GM19023 (cell line): Measurements from ENCODE around the gene ARHGAP32.

Experiments used
- ATAC-seq: cut with Tn5 transposase; IDR thresholded peaks from one replicate; pipeline ENCODE4 v1.9.1; 2021; ENCODE audit warnings: mild to moderate bottlenecking, moderate library complexity; ENCODE audit not compliant: unreplicated experiment

The ARHGAP32 gene

DNA sequence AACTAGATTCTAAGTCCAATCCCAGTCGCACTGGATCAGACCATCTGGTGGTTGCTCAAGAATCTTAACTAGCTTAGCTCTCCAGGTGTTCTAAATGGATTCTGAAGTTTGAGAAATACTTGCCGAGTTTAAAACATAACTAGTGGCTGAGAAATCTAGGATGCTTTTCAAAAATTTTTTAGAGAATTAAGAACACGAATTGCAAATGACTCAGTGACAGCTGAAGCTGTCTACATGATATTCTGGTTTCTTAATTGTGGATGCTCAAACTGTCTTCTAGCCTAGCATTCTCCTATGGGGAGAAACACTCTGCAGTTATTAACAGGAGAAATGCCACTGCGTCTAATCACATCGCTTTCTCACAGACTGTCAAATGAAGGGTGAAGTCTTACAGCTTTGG lies 229.2 kb downstream of the ARHGAP32 start:
- no peak for ATAC-seq

DNA sequence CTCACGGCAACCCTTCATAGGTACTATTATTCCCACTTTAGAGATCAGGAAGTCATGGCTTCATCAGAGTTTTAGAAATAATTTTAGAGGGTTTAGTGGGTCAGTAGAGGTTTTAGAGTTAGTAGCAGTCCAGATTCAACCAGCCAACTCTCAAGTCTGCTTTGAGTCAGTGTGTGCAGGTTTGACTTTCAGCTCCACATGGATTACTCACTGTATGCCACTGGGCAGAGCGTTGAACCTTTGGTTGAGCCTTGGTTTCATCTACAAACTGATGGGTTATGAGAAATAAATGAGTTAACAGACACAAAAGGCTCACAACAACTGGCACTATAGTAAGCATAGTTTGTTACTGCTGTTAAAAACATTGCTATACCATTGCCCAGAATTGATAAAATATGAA lies 230.5 kb downstream of the ARHGAP32 start:
- no peak for ATAC-seq

DNA sequence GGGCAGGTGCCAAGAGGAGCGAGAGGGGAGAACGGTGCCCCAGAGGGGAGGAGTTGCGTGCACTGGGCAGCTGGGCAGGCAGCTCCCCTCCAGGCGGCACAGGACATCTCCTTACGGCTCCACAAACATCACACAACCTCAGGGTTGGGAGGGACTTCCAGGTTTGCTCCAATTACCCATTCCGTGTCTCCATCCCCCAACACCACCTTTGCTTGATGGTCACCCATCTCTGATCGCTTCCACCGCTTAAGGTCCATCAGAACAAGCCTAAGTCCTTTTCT lies 235.0 kb downstream of the ARHGAP32 start:
- ATAC-seq: no peak

DNA sequence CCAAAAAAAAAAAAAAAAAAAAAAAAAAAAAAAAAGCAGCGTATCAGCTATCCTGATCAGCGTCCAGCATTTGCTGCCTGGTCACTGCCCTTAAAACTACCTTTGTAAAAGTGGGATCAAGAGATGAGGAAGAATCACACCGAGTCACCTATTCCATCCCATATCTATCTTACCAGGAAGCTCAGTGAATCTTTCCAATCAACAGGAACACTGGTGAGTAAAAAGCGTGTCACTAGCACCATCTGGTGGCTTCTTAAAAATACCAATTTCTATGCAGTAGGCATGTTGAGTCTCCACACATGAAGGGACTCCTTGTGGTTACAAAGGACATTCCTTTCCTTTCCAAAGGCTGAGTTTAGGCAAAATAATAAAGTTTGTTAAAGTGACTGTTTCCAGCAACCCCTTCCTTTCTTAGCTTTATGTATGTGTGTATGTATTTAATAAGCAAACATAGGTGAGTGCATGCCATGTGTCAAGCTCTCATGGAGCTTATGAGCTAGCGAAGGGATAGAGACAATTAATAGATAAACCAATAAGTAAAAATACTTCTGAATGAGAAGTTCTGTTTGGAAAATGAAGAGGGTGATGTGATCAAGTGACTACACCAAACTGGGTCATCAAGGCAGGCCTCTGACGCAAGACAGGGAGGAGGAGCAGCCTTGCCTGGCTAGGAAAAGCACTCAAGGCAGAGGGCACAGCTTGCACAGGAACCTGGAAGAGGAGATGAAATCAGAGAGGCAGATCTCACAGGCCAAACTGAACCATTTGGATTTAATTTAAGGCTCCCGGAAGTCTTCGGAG lies 235.5 kb downstream of the ARHGAP32 start:
- no peak for ATAC-seq

DNA sequence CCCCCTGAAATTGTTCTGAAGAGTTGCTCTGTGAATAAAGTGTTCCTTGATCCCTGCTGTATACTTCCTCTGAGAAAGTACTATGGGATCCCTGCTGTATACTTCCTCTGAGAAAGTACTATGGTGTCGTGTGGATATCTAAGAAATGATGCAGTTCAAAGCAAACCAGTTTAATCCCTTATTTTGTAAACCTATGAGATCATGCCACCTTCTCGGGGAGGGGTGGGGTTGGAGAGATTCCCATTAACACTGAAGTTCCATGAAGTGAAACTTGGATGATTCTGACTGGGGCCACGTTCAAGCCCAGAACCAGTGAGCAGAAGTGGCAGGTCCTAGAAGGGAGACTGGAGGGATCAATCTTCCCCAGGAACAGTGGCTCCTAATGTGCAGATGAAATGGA lies 236.5 kb downstream of the ARHGAP32 start:
- no peak for ATAC-seq

DNA sequence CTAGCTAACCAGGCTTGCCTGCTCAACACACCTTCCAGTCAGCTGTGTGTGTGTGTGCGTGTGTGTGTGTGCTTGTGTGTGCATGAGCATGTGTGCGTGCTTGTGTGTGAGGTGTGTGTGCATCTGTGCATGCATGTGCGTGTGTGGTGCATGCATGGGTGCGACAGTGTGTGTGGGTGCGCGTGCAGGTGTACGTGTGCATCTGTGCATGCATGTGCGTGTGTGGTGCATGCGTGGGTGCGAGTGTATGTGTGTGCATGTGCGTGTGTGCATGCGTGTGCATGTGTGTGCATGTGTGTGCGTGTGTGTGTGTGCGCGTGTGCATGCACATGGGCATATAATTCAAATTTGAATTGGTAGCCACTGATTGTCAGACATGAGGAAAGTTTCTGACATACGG lies 239.0 kb downstream of the ARHGAP32 start:
- no peak for ATAC-seq

DNA sequence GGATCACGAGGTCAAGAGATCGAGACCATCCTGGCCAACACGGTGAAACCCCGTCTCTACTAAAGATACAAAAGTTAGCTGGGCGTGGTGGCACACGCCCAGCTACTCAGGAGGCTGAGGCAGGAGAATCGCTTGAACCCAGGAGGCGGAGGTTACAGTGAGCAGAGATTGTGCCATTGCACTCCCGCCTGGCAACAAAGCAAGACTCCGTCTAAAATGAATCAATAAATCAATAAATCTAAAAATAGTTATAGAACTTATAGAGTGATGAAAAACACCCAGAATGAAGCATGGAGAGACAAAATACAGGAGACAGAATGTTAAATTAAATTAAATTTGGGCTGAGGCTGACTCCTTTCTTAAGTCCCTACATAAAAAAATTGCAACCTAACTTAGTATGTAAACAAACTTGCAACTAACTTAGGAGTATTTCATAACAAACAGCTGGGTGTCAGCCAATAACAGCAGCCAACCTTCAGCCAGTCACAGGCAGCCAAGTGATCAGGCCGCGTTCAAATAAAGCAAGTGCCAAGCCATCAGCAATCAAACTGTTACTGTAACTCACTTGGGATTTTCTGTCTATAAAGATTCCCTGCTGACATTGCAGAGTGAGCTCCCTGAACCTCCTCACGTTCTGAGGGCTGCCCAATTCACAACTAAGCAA lies 242.2 kb downstream of the ARHGAP32 start:
- ATAC-seq: no peak

DNA sequence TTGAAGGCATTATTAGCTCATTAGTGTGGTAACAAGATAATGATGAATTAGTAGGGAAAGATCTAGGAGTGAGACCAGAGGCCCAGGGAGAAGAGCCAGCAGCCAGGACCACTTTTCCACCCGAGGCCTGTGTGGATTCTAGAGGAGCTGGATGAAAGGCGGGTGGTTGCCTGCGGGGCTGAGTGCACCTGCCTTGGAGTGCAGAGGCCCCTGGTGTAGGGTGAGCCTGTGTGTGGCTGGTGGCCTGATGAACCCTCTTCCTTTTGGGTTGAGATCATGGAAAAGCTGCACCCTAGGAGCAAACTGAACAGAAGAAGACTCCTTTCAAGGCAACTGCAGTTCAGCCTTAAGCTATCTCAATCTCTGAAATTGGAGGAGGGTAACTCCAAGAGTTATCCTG lies 243.5 kb downstream of the ARHGAP32 start:
- no peak for ATAC-seq

DNA sequence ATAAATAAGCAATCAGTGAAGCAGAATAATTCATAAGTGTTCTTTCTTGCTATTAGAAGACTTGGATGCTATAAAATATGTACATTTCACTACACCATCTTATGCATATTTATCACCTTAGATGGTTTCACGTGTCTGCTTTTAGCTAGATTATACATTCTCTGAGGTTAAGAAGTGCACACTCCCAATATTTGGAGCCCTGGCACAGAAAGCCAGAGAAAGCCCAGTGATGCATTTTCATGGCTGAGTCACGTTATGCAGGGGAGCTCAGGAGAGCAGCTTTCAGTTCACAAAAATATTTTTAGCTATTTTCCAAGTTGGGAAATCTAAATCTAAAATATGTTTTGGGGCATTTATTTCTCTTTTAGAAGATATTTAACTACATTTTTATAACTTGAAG lies 244.4 kb downstream of the ARHGAP32 start:
- ATAC-seq: no peak

DNA sequence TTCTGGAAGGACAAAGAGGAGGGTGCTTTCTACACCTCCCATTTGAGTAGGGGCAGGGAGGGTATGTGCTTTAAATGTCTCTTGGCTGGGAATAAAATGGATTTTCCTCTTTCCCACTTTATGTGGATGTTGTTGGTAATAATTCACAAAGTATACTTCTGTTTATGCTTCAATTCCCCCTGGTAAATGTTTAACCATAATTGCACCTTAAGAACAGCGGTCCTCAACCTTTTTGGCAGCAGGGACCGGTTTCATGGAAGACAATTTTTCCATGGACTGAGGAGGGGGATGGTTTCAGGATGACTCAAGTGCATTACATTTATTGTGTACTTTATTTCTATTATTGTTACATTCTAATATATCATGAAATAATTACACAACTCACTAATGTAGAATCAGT lies 245.5 kb downstream of the ARHGAP32 start:
- ATAC-seq: no peak

DNA sequence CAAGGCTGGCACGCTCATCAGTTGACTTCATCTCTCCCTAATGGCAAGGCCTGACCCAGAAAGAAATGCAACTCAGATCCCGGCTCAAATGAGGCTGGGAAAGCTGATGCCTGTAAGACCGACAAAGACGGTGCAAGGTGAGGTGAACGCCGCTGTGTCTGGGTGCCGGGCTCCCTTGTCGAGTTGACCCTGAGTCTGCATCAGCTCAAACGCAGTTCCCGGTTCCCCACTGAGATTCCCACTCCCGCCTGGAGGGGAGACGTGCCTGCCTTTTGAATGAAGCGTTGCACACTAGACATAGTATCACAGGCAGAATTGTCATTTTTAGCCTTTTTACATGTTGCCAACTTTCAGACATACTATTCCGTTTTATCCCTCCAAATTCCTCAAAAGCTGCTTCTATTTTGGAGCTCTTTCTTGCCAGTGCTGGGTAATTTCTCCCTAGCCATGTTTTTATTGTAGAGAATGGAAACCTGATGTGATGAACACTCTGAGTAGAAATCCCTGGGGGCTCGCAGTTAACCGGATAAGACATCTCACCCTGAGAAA lies 248.6 kb downstream of the ARHGAP32 start:
- no peak for ATAC-seq

DNA sequence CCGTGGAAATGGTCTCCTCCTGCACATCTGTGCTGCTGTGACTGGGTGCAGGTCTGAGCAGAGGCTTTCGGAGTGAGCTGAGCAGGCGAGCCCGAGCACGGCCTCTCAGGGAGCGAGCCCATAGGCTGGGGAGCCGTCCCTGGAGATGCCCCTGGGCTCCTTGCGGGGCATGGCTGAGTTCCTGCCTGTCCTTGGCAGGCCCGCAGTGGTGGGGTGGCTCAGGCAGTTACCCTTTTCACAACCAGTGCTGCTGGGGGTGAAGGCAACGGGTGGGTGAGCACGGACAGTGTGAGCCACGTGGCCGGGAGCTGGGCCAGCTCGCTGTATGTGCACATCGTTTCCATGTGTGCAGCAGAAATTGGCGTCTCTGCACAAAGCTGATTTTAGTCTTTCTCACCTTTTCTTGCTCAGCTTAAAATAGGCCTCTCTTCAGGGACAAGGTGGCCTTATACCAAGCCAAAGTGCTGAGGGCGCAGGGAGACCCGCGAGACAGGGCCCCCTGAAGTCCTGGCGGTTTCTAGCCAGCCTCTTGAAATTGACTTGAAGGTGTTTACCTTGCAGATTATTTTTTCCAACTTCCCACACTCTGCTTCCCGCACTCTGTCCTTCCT lies 249.2 kb downstream of the ARHGAP32 start, which contains the start of gene TP53AIP1:
Gene TP53AIP1 (minus strand): TSS at position 55 of the 611 bp plus-strand sequence. CDS start 5,053 bp downstream, outside the sequence.
- ATAC-seq: no peak

DNA sequence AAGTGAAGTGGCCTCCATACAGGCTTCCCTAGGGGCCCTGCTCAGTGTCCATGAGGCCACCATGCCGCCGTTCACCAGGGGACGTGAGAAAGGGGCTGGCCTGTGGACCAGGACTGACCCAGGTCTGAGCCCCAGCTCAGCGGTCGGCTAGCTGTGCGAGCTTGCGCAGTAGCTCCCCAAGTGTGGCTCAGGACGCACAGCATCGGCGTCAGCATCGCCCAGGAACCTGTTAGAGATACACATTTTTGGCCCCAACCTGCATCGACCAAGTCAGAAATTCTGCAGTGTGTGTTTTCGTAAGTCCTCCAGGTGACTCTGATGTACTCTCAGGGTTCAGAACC lies 249.9 kb downstream of the ARHGAP32 start:
- no peak for ATAC-seq

DNA sequence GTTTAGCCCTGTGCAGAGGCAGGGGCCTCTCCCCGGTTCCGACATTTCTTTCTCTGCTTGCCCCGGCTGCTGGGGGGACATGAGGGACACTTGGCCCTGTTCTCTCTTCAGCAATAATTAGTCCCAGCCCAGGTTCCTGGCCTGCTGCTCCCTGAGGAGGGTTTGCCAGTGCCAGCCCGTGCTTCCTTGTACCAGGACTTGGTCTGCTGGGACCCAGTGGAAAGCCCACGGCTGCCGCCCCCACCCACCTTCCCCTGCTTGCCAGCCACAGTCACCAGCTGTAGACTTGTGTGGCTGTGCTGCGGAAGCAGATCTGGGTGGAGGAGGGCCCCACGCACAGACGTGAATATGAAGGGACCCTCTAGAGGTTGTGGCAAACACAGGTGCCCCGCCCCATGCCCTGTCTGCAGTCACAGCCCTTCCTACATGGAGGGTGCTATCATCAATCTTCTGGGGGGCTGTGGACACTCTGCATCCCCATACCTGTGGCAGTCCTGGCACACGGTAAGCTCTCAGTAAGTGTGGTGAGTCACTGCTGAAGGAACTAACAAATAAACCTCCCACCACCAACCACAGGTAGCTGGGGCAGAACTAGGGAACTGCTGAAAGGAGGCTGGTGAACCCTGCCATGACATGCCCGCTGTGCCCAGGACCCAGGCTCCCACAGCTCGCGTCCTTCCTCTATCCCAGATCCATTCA lies 250.4 kb downstream of the ARHGAP32 start:
- no peak for ATAC-seq

DNA sequence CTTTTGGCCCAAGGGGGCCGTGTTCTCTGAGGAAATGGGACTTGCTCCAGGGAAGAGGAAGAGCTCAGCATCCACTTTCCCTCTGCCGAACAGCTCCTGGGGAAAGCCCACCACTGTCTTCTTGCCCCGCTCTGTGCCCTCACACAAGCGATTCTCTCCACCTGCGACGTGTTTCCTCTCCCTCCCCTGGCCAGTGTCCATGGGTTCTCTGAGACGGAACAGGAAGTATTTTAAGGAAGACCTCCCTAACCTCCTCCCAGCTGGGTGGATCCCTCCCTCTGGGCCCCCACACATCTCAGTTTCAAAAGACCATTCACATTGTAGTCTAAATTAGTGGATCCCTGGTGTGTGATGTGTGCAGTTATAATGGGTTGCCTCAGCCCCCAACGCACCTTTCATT lies 251.0 kb downstream of the ARHGAP32 start:
- no peak for ATAC-seq

DNA sequence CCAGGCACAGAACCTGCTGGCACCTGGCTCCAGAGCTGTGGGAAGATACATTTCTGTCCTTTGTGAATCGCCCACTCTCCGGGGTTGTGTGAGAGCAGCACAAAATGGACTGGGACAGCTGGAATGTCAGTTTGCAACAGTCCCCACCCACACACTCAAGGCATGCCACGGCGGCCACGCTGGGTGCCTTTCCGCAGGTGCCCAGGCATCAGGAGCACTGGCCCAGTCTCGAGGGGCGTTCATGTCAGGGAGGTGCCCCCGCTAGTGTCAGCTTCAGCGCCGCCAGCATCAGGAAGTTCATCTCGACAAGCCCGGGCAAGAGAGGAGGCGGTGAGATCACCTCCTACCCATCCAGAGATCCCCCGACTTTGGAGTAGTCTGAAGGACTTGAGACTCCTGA lies 251.5 kb downstream of the ARHGAP32 start:
- ATAC-seq: no peak

DNA sequence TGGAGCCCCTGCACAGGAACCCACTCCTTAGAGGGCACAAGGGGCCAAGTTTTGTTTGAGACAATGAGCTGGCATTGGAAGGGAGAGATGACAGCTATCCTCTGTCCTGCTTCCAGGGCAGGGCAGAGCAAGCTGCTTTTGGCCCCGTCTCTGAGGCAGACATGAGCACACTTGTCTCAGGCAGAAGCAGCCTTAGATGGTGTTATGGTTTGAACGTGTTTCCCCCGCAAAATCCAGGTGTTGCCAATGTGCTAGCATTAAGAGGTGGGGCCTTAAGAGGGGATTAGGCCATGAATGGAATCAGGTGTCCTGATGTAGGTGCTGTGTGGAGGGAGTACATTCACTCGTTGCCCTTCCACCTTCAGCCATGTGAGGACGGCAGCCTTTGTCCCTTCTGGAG lies 252.0 kb downstream of the ARHGAP32 start:
- ATAC-seq: no peak

DNA sequence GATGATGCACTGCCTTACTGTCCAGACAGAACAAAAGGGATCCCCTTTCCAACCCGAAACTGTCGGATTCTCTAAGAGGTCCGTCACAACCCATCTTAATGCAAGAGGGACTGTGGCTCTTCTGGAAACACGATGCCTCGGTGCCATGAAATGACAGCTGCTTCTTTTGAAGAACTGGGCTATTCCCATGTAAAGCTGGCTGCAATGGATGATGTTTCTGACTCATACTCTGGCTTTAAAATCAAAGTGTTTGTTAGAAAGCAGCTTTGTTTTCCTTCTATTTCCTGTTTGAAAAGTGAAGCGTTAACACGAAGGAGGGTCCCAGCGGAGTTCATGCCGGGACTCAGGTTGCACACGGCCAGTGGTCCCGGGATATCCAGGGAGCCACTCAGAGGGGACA lies 252.5 kb downstream of the ARHGAP32 start:
- ATAC-seq: no peak

DNA sequence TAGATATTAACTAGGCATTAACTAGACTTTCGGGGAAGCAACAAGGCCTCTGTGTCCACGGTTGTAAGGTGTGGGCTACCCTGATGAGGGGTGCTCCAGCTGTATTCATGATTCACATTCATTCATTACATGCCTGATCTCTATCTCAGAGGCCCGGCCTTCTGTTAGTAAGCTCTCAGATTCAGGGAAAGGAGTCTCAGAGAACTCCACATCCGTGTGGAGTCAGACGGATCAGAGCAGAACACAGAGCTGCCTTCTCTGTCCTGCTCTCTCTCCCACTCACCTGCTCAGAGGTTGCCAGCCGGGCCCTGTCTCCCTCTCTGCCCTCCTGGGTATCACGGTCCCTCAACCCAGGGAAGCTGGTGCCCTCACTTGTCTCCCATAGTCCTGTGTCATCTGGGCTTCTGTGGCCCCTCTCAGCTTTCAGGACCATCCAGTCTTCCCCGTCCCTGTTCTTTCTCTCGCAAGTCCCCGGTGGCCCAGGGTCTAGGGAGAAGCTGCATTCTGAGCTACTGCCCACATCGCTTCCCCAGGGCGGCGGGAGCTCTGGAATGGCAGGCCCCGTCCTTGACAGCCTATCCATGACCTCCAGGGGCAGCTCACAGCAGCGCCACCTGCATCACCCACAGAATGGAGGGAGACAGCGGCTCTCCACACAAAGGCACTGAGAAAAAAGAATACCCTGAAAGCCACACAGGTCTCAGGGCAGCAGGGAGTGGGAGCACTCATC lies 253.8 kb downstream of the ARHGAP32 start:
- ATAC-seq: no peak

DNA sequence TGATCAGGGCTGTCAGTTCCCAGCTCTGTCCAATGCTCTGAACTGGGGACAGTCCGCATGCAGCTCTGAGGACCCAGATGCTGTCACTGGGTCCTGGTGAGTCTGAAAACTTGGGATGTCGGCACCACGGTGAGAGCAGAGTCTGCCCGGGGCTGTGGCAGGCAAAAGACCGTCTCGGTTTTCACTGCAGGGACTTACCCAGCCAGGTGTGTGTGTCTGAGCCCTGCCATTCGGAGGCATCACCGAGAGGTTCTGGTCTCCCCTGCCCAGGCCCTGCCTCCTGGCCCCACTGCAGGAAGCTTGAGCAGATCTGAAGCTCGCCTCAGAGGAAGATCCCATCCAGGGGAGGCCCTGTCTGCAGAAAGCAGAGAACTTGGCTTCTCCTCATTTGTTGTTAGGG lies 254.6 kb downstream of the ARHGAP32 start:
- ATAC-seq: no peak
